ENCODE results near the gene HADH. TPM values are rescaled to one million over a fixed set of nuclear protein-coding genes. Genes with fewer than 3 reads are reported as not detected.

The HADH gene
- total RNA-seq, 1 donor: 14.1 TPM

DNA sequence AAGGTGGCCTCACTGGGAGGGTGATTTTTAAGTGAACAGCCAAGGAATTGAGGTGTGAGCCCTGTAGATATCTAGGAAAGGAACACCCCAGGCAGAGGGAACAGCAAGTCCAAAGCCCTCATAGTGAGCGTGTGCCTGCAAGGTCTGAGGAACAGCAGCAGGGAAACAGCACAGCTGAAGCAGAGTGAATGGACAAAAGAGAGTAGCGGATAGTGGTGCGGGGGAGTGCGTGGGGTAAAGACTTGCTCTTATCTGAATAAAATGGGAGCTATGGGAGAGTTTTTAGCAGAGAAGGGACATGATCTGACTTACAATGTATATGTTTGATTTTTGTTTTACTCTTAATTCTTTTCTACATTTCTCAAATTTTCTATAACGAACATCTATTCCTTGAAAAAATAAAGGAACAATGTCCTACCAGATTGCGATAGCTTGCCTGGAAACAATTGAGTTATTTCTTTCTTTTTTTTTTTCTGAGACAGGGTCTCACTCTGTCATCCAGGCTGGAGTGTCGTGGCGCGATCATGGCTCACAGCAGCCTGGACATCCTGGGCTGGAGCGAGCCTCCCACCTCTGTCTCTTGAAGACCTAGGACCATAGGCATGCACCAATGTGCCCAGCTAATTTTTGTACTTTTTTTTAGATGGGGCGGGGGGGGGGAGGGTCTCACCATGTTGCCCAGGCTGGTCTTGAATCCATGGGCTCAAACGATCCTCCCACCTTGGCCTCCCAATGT lies 19.5 kb upstream of the HADH start:
- no peak overlapping the region for H3K4me3 ChIP-seq (ENCODE audit: low read depth, low read length)
- DNase-seq (ENCODE audit: low read depth): no peak
- TF ChIP-seq, protein P1, sequence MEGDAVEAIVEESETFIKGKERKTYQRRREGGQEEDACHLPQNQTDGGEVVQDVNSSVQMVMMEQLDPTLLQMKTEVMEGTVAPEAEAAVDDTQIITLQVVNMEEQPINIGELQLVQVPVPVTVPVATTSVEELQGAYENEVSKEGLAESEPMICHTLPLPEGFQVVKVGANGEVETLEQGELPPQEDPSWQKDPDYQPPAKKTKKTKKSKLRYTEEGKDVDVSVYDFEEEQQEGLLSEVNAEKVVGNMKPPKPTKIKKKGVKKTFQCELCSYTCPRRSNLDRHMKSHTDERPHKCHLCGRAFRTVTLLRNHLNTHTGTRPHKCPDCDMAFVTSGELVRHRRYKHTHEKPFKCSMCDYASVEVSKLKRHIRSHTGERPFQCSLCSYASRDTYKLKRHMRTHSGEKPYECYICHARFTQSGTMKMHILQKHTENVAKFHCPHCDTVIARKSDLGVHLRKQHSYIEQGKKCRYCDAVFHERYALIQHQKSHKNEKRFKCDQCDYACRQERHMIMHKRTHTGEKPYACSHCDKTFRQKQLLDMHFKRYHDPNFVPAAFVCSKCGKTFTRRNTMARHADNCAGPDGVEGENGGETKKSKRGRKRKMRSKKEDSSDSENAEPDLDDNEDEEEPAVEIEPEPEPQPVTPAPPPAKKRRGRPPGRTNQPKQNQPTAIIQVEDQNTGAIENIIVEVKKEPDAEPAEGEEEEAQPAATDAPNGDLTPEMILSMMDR (IDR thresholded peaks at IDR 0.05; ENCODE audit: insufficient read depth, low read length): no peak

DNA sequence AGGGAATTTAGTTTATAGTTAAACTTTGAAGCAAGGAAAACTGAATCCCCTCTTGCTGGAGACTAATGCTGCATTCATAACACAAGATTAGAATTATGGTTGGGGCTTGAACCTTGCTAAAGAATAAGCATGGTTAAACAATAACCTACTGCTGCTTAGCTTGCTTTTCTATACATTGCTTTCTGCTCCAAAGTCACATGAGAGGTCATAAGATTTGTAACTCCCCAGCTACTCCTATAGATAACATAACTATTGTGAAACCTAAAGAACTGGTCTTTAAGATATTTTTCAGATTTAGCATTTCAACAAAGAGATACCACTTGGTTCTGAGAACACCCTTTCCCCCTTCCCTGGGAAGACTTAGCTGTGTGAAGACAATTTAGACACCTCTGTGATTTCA lies 17.1 kb upstream of the HADH start:
- no peak overlapping the region for H3K4me3 ChIP-seq (ENCODE audit: low read depth, low read length)
- TF ChIP-seq, protein P1 (IDR thresholded peaks at IDR 0.05; ENCODE audit: insufficient read depth, low read length): no peak
- no peak for DNase-seq (ENCODE audit: low read depth)

DNA sequence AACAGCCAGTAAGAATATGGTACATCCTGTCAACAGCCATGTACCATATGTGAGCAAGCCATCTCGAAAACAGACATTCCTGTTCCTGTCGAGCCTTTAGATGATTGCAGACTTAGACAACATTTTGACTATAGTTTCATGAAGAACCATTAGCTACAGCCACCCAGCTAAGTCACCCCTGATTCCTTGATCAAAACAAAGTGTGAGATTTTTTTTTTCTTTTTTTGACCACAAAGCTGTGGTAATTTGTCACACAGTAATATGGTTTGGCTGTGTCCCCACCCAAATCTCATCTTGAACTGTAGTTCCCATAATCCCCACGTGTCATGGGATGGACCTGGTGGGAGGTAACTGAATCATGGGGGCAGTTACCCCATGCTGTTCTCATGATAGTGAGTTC lies 15.2 kb upstream of the HADH start:
- no peak overlapping the region for H3K4me3 ChIP-seq (ENCODE audit: low read depth, low read length)
- TF ChIP-seq, protein P1 (IDR thresholded peaks at IDR 0.05; ENCODE audit: insufficient read depth, low read length): no peak
- no peak for DNase-seq (ENCODE audit: low read depth)

DNA sequence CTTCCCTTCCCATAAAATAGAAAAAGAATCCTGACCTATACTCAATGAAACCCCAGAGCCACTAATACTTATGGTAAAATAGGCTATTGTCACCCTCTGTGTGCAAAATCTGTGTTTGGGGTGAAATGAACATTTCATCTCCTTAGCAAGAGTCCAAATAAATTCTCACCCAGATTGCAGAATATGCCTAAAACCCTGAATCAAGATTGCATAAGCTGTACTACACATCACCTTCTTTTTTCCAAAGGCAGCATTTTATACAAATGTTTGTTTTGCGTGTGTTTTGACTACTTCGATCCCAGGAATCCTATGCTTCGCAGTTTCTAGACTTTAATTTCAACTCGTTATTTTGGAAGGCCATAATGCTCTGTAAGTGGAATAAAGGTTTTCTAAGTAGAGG lies 12.2 kb upstream of the HADH start:
- no peak overlapping the region for H3K4me3 ChIP-seq (ENCODE audit: low read depth, low read length)
- TF ChIP-seq, protein P1 (IDR thresholded peaks at IDR 0.05; ENCODE audit: insufficient read depth, low read length): no peak
- DNase-seq (ENCODE audit: low read depth): no peak

DNA sequence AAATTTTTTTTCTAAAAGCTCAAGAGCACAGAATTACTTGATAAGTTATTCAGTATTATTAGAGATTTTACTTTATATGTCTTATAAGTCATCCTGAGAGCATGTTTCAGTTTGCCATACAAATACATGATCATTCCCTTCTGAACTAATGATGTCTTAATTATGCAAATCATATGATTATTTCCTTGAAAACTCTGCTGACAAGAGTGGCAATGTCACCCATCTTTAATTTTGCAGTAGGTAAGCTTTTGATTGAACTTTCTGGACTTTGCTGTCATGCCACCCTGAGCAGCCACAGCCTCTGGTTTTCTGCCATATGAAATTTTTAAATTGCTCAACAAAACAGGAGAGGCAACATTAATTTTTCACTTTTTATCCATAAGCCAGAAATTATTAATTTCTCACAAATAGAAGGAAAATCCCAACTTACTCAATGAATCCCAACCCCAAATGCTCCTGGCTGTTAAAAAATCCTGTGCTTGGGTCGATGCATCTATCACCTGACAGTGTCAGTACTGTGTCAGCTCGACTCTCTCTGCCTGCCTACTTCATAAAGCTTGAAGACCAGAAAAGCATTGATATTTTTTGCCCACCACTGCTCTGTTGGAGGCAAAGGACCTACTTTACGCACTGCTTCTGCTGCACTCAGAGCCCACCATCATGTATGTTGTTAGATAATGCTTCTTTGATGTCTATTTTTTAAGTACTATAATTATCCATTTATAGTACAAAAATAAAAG lies 11.6 kb upstream of the HADH start:
- TF ChIP-seq, protein P1 (IDR thresholded peaks at IDR 0.05; ENCODE audit: insufficient read depth, low read length): no peak
- no peak overlapping the region for H3K4me3 ChIP-seq (ENCODE audit: low read depth, low read length)
- no peak for DNase-seq (ENCODE audit: low read depth)

DNA sequence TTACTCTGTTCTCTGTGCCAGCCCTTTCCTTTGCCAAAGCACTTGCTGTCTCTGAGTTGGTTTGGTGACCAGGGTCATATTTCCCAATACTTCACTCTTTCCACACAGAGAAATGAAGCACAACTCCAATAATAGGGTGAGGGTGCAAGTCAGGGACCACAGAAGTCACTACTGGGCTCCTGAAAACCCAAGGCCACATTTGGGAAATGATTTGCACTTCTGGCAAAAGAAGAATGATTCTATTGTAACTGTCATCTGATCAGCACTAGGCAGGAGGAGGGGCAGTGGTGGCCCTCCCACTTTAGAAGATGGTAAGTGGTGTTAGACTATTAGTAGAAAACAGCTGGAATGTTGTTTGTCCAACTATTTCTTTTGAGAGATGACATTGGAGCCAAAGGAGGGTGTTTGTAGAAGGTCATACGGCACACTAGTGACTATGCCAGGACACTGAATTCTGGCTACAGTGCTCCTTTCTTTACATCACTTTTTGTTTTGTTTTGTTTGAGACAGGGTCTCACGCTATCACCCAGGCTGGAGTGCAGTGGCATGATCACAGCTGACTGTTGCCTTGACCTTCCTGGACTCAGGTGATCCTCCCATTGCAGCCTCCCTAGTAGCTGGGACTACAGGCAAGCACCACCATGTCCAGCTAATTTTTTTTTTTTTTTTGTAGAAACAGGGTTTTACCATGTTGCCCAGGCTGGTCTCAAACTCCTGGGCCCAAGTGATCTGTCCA lies 10.8 kb upstream of the HADH start:
- DNase-seq (ENCODE audit: low read depth): no peak
- TF ChIP-seq, protein P1 (IDR thresholded peaks at IDR 0.05; ENCODE audit: insufficient read depth, low read length): no peak
- H3K4me3 ChIP-seq (ENCODE audit: low read depth, low read length): no peak overlapping the region
